AG10803 (cell line): ENCODE measurements around the gene JHY.

ENCODE experiments used
- DNase-seq: peaks from one replicate; pipeline ENCODE4 v3.0.0; 2010; ENCODE audit warnings: low read depth
- H3K4me3 ChIP-seq: 2 replicates; pipeline ENCODE4 v1.5.1; 2011; ENCODE audit warnings: mild to moderate bottlenecking, low read length, control low read depth
- CTCF ChIP-seq: conservative IDR thresholded peaks from 2 replicates; pipeline ENCODE4 v1.5.1; 2011; ENCODE audit warnings: mild to moderate bottlenecking, low read length, control low read depth, inconsistent platforms

JHY gene

GRCh38 chr11:122893131-122893530, 10.6 kb downstream of the JHY start:
- no peak overlapping the region for H3K4me3 ChIP-seq
- no peak for TF ChIP-seq CTCF
- DNase-seq, result peak; percentile 9

- H3K4me3 ChIP-seq, result no peak overlapping the region
- DNase-seq, result no peak
Observed at GRCh38 chr11:122895563-122895962, 13.0 kb downstream of the JHY start.

GRCh38 chr11:122897606-122898210, 15.1 kb downstream of the JHY start:
- TF ChIP-seq CTCF, result no peak
- peak; percentile 80 for DNase-seq
- no peak overlapping the region for H3K4me3 ChIP-seq

More at GRCh38 chr11:122895563-122895962, 13.0 kb downstream of the JHY start:
- TF ChIP-seq CTCF, result no peak

GRCh38 chr11:122898799-122899198, 16.2 kb downstream of the JHY start:
- TF ChIP-seq CTCF, result no peak
- DNase-seq, result no peak
- H3K4me3 ChIP-seq, result no peak overlapping the region

GRCh38 chr11:122900587-122901202, 18.1 kb downstream of the JHY start:
- TF ChIP-seq CTCF, result no peak
- H3K4me3 ChIP-seq, result no peak overlapping the region
- DNase-seq, result peak; percentile 54

- H3K4me3 ChIP-seq, result no peak overlapping the region
- no peak for TF ChIP-seq CTCF
- no peak for DNase-seq
Observed at GRCh38 chr11:122902951-122903350, 20.4 kb downstream of the JHY start.

GRCh38 chr11:122910775-122911174, 28.2 kb downstream of the JHY start:
- TF ChIP-seq CTCF, result peak; percentile 53
- H3K4me3 ChIP-seq, result no peak overlapping the region
- DNase-seq, result peak; percentile 44
